Breast epithelium (tissue), 3 donors: ENCODE measurements around the gene TUBGCP2.

Experiments
- CTCF ChIP-seq, 3 donors: fragments of 450-650 bp; IDR thresholded peaks; one replicate each; pipeline ENCODE4 v1.5.1; 2016 to 2017; ENCODE audit warnings: antibody characterized with exemption in 3 of 3, mild to moderate bottlenecking in 3 of 3, moderate library complexity in 3 of 3
- POLR2A ChIP-seq: fragments of 450-650 bp; IDR thresholded peaks from one replicate; pipeline ENCODE4 v1.6.1; 2016; ENCODE audit warnings: antibody characterized with exemption, mild to moderate bottlenecking, moderate library complexity

GRCh38 chr10:133299738-133300137 is 8.9 kb downstream of the TUBGCP2 start:
- TF ChIP-seq CTCF (IDR thresholded peaks at IDR 0.05) (no peak), POLR2A (no peak)
